WTC11 (cell line): ENCODE results near the gene JAKMIP3.
"Not testable (repeated sequence)": the region's sequence is repeated elsewhere in the genome, so short reads cannot be mapped to it uniquely, and the experiment has no call there.

Experiments
- ATF3 ChIP-seq: sonication (generic); formaldehyde crosslinking; conservative IDR thresholded peaks from 2 replicates; pipeline ENCODE4 v1.8.1; 2022; ENCODE audit warnings: mild to moderate bottlenecking, missing genetic modification reagents
- GABPB1 ChIP-seq: sonication (generic); formaldehyde crosslinking; IDR thresholded peaks from 2 replicates; pipeline ENCODE4 v1.8.1; 2023; ENCODE audit warnings: mild to moderate bottlenecking, missing genetic modification reagents
- MAX ChIP-seq: sonication (generic); formaldehyde crosslinking; IDR thresholded peaks from 2 replicates; pipeline ENCODE4 v1.8.0; 2022; ENCODE audit warnings: mild to moderate bottlenecking, missing genetic modification reagents
- MYBL2 ChIP-seq: sonication (generic); formaldehyde crosslinking; IDR thresholded peaks from 2 replicates; pipeline ENCODE4 v1.8.1; 2023; ENCODE audit warnings: mild to moderate bottlenecking, moderate library complexity, missing genetic modification reagents
- SP1 ChIP-seq: sonication (generic); formaldehyde crosslinking; conservative IDR thresholded peaks from 2 replicates; pipeline ENCODE4 v1.8.1; 2022; ENCODE audit warnings: missing genetic modification reagents
- ZNF138 ChIP-seq: sonication (generic); formaldehyde crosslinking; conservative IDR thresholded peaks from 2 replicates; pipeline ENCODE4 v1.8.1; 2022; ENCODE audit warnings: mild to moderate bottlenecking, moderate library complexity, missing genetic modification reagents
- ZNF416 ChIP-seq: fragments of 250-450 bp; sonication (Bioruptor Pico); IDR thresholded peaks from 2 replicates; pipeline ENCODE4 v1.9.0; 2021; ENCODE audit warnings: mild to moderate bottlenecking, inconsistent platforms
- TF ChIP-seq, protein P1 (sequence below): sonication (generic); formaldehyde crosslinking; IDR thresholded peaks from 2 replicates; pipeline ENCODE4 v1.8.1; 2023; ENCODE audit warnings: mild to moderate bottlenecking, missing genetic modification reagents, borderline replicate concordance
- TF ChIP-seq, protein P2 (sequence below): fragments of 200-600 bp; IDR thresholded peaks from 2 replicates; pipeline ENCODE4 v1.8.0; 2022; ENCODE audit warnings: antibody characterized with exemption

- TF ChIP-seq, protein P1, sequence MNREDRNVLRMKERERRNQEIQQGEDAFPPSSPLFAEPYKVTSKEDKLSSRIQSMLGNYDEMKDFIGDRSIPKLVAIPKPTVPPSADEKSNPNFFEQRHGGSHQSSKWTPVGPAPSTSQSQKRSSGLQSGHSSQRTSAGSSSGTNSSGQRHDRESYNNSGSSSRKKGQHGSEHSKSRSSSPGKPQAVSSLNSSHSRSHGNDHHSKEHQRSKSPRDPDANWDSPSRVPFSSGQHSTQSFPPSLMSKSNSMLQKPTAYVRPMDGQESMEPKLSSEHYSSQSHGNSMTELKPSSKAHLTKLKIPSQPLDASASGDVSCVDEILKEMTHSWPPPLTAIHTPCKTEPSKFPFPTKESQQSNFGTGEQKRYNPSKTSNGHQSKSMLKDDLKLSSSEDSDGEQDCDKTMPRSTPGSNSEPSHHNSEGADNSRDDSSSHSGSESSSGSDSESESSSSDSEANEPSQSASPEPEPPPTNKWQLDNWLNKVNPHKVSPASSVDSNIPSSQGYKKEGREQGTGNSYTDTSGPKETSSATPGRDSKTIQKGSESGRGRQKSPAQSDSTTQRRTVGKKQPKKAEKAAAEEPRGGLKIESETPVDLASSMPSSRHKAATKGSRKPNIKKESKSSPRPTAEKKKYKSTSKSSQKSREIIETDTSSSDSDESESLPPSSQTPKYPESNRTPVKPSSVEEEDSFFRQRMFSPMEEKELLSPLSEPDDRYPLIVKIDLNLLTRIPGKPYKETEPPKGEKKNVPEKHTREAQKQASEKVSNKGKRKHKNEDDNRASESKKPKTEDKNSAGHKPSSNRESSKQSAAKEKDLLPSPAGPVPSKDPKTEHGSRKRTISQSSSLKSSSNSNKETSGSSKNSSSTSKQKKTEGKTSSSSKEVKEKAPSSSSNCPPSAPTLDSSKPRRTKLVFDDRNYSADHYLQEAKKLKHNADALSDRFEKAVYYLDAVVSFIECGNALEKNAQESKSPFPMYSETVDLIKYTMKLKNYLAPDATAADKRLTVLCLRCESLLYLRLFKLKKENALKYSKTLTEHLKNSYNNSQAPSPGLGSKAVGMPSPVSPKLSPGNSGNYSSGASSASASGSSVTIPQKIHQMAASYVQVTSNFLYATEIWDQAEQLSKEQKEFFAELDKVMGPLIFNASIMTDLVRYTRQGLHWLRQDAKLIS (CRISPR knock-in tag): not testable (repeated sequence)
- TF ChIP-seq, protein P2, sequence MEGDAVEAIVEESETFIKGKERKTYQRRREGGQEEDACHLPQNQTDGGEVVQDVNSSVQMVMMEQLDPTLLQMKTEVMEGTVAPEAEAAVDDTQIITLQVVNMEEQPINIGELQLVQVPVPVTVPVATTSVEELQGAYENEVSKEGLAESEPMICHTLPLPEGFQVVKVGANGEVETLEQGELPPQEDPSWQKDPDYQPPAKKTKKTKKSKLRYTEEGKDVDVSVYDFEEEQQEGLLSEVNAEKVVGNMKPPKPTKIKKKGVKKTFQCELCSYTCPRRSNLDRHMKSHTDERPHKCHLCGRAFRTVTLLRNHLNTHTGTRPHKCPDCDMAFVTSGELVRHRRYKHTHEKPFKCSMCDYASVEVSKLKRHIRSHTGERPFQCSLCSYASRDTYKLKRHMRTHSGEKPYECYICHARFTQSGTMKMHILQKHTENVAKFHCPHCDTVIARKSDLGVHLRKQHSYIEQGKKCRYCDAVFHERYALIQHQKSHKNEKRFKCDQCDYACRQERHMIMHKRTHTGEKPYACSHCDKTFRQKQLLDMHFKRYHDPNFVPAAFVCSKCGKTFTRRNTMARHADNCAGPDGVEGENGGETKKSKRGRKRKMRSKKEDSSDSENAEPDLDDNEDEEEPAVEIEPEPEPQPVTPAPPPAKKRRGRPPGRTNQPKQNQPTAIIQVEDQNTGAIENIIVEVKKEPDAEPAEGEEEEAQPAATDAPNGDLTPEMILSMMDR: not testable (repeated sequence)
- not testable (repeated sequence) for TF ChIP-seq ZNF416 (CRISPR knock-in tag); ATF3 (CRISPR knock-in tag); ZNF138; GABPB1; SP1; MYBL2 (CRISPR knock-in tag); MAX
Measured at GRCh38 chr10:132093236-132093635, 27.5 kb downstream of the JAKMIP3 start.
